Activated CD8-positive, alpha-beta memory T cell treated with anti-CD3 and anti-CD28 coated beads, Interleukin-2, amount 10 ng/mL, durations not matched to agents 7 days and 5 days (primary cell): ENCODE data around the gene FAM72C. TPM values are rescaled to one million over a fixed set of nuclear protein-coding genes. Genes with fewer than 3 reads are reported as not detected.
A peak's percentile ranks its signal among the peaks of the same experiment; 100 is the strongest.
"Not testable (repeated sequence)": the region's sequence is repeated elsewhere in the genome, so short reads cannot be mapped to it uniquely, and the experiment has no call there.

Source experiments
- ATAC-seq: fragments of 150-1000 bp; cut with Tn5 transposase; one replicate; pipeline ENCODE4 v1.10.0; 2021; ENCODE audit warnings: moderate library complexity
- CTCF ChIA-PET: fragments of 350-600 bp; sonication (Branson Sonifier 250); formaldehyde crosslinking; loops from one replicate; lab custom pipeline; 2021; ENCODE audit warnings: antibody characterized with exemption; lab: Charles Lee
- DNase-seq: peaks from one replicate; pipeline ENCODE4 v3.0.0-alpha.2; 2020
- H3K27ac Mint-ChIP-seq: one replicate; pipeline ENCODE4 v1.8.0; 2021; ENCODE audit warnings: mild to moderate bottlenecking, mixed read lengths
- H3K27me3 Mint-ChIP-seq: one replicate; pipeline ENCODE4 v1.8.0; 2021; ENCODE audit warnings: mixed read lengths
- H3K36me3 Mint-ChIP-seq: one replicate; pipeline ENCODE4 v1.8.0; 2021; ENCODE audit warnings: mild to moderate bottlenecking, mixed read lengths
- H3K4me1 Mint-ChIP-seq: one replicate; pipeline ENCODE4 v1.8.0; 2021; ENCODE audit warnings: mixed read lengths
- H3K4me3 Mint-ChIP-seq: one replicate; pipeline ENCODE4 v1.8.0; 2021; ENCODE audit warnings: mild to moderate bottlenecking, moderate library complexity, mixed read lengths
- H3K9me3 Mint-ChIP-seq: one replicate; pipeline ENCODE4 v1.8.0; 2022; ENCODE audit warnings: low read depth, mixed read lengths
- total RNA-seq, 2 experiments: library from RNA; stranded (reverse); gene quantifications; one replicate each; pipeline ENCODE4 v1.2.3, GENCODE V29; 2021

FAM72C gene
- total RNA-seq, 2 experiments from 2014 or later = 10.9 to 15.3 TPM

DNA sequence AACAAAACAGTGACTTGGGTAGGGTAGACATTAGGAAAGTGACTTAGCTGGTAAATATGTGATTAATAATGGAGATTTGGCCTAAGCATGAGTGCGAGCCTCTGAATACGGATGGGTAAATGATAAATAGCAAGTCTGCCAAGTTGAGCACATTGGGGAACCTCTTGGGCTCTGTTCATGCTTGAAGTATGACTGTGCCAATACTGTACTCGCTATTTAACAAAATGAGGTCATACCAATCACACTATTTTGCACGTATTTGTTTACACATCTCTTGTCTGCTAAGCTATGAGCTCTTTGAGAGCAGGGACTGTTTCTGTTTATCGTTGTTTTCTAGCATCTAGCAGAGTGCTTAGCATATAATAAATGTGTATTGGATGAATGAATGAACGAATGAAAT lies 24.2 kb upstream of the FAM72C start:
- H3K27ac Mint-ChIP-seq, H3K4me3 Mint-ChIP-seq, H3K27me3 Mint-ChIP-seq, H3K9me3 Mint-ChIP-seq, DNase-seq, CTCF ChIA-PET, ATAC-seq, H3K36me3 Mint-ChIP-seq, H3K4me1 Mint-ChIP-seq: not testable (repeated sequence)

DNA sequence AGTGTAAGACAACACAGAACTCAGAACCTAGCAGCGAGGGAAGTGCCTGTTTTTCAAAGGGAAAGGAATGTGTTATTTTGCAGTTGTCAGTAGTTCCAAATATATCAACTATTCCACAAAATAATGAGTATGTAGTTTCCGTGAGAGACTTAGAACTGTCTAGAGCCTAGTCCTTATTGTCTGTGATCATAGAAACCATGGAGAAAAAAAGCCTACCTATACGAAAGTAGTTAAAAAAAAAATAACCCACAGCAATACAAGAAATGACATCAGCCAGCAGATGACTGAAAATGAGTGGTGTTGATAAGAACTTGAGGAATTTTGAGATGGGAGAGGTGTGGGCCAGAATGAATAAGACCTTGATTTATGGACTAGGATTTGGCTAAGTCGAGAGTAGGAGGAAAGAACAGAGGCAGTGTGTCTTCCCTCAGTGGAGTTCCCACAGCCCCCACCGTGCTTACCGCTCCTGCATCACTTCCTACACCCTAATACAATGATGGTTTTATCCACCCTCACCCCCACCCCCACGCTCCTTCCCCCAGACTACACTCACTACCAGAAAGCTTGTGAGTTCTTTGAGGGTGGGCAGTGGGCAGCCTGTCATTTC lies 21.6 kb upstream of the FAM72C start:
- H3K4me3 Mint-ChIP-seq, H3K27me3 Mint-ChIP-seq, H3K36me3 Mint-ChIP-seq, H3K27ac Mint-ChIP-seq, CTCF ChIA-PET, H3K4me1 Mint-ChIP-seq, DNase-seq, H3K9me3 Mint-ChIP-seq, ATAC-seq: not testable (repeated sequence)

DNA sequence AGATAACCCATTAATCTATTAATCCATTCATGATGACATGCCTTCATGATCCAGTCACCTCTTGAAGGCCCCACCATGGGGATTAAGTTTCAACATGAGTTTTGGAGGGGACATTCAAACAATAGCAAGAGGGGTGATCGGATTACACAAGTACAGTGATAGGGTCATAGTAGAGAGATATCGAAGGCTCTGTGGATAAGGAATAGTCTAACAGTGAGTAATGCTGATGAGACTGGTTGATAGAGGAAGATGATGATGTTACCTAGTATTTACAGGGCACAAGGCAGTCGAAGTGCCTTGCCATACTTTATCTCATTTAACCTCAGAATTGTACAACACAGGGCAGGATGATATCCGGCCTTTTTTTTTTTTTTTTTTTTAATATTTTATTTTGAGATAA lies 18.9 kb upstream of the FAM72C start:
- H3K4me1 Mint-ChIP-seq, CTCF ChIA-PET, H3K36me3 Mint-ChIP-seq, H3K27me3 Mint-ChIP-seq, H3K4me3 Mint-ChIP-seq, DNase-seq, H3K27ac Mint-ChIP-seq, ATAC-seq, H3K9me3 Mint-ChIP-seq: not testable (repeated sequence)

DNA sequence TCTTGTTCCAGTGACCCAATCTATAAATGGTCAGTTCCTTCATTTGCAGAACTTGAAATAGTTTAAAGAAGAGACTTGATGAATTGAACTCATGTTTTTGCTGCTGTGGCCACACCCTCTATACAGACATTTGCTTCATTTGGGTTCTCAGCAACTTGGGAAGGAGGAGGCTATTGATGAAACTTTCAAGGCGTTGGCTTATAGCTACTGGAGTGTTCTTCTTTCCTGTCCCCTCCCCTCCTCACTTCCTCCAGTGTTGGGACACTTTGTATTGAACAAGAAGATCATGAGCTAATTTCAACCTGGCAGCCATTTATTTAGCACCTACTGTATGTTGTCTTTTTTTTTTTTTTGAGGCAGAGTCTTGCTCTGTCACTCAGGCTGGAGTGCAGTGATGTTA lies 17.9 kb upstream of the FAM72C start:
- H3K36me3 Mint-ChIP-seq, DNase-seq, H3K4me3 Mint-ChIP-seq, H3K27me3 Mint-ChIP-seq, H3K9me3 Mint-ChIP-seq, H3K27ac Mint-ChIP-seq, H3K4me1 Mint-ChIP-seq, CTCF ChIA-PET, ATAC-seq: not testable (repeated sequence)

GRCh38 chr1:143989427-143989712 lies 17.6 kb upstream of the FAM72C start:
- H3K9me3 Mint-ChIP-seq, ATAC-seq, H3K27ac Mint-ChIP-seq, H3K4me1 Mint-ChIP-seq, H3K36me3 Mint-ChIP-seq, H3K4me3 Mint-ChIP-seq, H3K27me3 Mint-ChIP-seq, DNase-seq, CTCF ChIA-PET: not testable (repeated sequence)

- ATAC-seq, DNase-seq, H3K27ac Mint-ChIP-seq, H3K27me3 Mint-ChIP-seq, CTCF ChIA-PET, H3K4me3 Mint-ChIP-seq, H3K4me1 Mint-ChIP-seq, H3K36me3 Mint-ChIP-seq, H3K9me3 Mint-ChIP-seq: not testable (repeated sequence)
Observed at GRCh38 chr1:143988602-143989426, 17.0 kb upstream of the FAM72C start.

GRCh38 chr1:143987868-143988267 lies 16.1 kb upstream of the FAM72C start:
- H3K36me3 Mint-ChIP-seq, H3K4me1 Mint-ChIP-seq: not testable (repeated sequence)

DNA sequence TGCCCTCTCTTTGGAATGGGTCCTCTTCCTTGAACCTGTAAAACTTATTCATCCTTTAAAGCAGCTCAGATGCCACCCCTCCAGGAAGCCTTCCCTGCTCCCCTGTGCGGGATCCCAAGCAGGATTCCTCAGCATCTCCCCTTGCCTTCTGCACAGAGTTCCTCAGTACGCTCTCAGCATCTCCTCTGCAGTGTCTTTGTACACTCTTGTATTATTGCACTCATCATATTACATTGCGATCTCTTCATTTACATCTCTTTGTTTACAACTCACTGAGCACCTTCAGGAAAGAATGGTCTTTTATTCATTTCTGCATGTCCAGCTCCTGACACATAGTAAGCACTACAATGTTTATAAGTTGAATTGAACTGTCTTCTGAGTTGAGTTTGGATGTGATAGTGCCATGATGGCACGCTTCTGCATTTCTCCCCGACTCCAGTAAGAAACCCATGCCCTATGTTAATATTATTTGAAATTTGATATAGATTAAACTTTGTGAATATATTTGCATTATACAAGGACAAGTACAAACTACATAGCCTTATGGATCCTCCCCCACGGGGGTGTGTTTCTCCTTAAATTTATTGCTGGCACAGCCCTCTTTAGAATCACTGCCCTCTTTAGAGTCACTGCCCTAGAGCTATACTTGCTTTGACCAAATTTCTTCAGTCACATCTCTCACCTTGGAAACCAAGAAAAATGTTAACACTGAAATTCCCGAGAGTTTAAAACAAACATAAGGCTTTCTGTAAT lies 13.1 kb upstream of the FAM72C start:
- CTCF ChIA-PET, H3K4me1 Mint-ChIP-seq, ATAC-seq, H3K4me3 Mint-ChIP-seq, DNase-seq, H3K36me3 Mint-ChIP-seq, H3K27ac Mint-ChIP-seq, H3K9me3 Mint-ChIP-seq, H3K27me3 Mint-ChIP-seq: not testable (repeated sequence)

More at GRCh38 chr1:143987868-143988267, 16.1 kb upstream of the FAM72C start:
- DNase-seq, ATAC-seq, CTCF ChIA-PET, H3K4me3 Mint-ChIP-seq, H3K27ac Mint-ChIP-seq, H3K27me3 Mint-ChIP-seq, H3K9me3 Mint-ChIP-seq: not testable (repeated sequence)

DNA sequence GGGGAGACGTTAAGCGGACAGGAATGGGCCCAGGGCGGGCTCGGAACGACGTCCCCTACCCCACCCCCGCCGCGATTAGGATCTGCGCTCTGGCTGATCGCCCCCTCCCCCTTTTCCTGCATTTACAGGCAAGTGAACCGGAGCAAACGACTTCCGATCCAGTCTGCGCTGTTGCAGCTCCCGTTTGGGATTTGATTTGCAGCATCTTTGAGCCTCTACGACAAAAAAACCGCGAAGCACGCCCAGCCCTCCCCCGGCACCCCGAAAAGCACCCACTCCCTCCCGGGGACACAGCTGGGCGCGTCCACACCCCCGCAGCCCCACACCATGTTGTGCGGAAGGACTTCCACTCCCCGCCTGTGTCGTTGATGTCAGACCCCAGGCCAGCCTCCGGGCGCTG lies 2.6 kb upstream of the FAM72C start:
- H3K4me1 Mint-ChIP-seq, H3K9me3 Mint-ChIP-seq, H3K27ac Mint-ChIP-seq, CTCF ChIA-PET, ATAC-seq, H3K36me3 Mint-ChIP-seq, H3K27me3 Mint-ChIP-seq, DNase-seq: not testable (repeated sequence)
- peak overlapping the region; percentile 68 for H3K4me3 Mint-ChIP-seq

- H3K27me3 Mint-ChIP-seq, DNase-seq, H3K9me3 Mint-ChIP-seq, H3K4me1 Mint-ChIP-seq, H3K36me3 Mint-ChIP-seq, ATAC-seq, CTCF ChIA-PET: not testable (repeated sequence)
- Mint-ChIP-seq H3K4me3 (peak overlapping the region; percentile 79), H3K27ac (peak overlapping the region; percentile 40)
Observed at GRCh38 chr1:143973876-143974414, 2.2 kb upstream of the FAM72C start.

DNA sequence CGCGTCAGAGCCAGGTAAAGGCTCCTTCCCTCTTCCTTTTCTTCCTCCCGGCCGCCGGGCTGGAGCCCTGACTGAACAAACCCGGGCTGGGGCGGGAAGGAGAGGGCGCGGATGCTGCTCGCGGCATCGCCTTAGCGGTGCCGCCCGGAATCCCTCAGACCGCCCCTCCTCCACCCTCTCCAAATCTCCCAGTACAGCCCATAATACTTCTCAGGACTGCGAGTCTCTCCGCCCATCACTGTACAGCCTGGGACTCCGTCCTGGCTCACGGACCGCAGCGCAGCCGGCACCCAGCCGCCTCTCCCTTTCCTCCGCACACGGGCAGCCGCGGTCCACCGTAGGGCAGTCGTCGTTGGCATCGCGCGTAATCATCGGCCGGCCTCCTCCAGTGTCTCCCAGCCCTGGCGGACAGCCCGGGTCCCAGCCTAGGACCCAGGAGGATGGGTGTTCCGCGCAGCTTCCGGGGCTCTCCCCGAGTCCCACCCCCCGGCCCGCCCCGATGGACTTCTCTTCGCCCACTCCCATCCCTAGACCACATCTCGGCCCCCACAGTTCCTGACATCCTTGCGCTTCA lies 1.1 kb upstream of the FAM72C start:
- H3K4me1 Mint-ChIP-seq, H3K4me3 Mint-ChIP-seq, H3K36me3 Mint-ChIP-seq, H3K27ac Mint-ChIP-seq, H3K27me3 Mint-ChIP-seq, CTCF ChIA-PET, DNase-seq, H3K9me3 Mint-ChIP-seq: not testable (repeated sequence)
- ATAC-seq = peak; percentile 18

- H3K27me3 Mint-ChIP-seq, ATAC-seq, CTCF ChIA-PET, DNase-seq, H3K4me3 Mint-ChIP-seq, H3K9me3 Mint-ChIP-seq, H3K36me3 Mint-ChIP-seq, H3K4me1 Mint-ChIP-seq, H3K27ac Mint-ChIP-seq: not testable (repeated sequence)
Observed at GRCh38 chr1:143965860-143966259, 5.9 kb downstream of the FAM72C start.

- DNase-seq, H3K4me1 Mint-ChIP-seq, H3K9me3 Mint-ChIP-seq, ATAC-seq, H3K27ac Mint-ChIP-seq, CTCF ChIA-PET, H3K27me3 Mint-ChIP-seq, H3K36me3 Mint-ChIP-seq, H3K4me3 Mint-ChIP-seq: not testable (repeated sequence)
Observed at GRCh38 chr1:143964294-143964693, 7.5 kb downstream of the FAM72C start.
